ENCODE data around the gene FHL5. TPM values are rescaled to one million over a fixed set of nuclear protein-coding genes. Genes with fewer than 3 reads are reported as not detected.
"Not testable (repeated sequence)": the region's sequence is repeated elsewhere in the genome, so short reads cannot be mapped to it uniquely, and the experiment has no call there.

FHL5 gene
- total and polyA plus RNA-seq, 2 donors (not counting 3 experiments of a cell fraction or from before 2014, with no cell fraction given): not detected

- Histone ChIP-seq H3K4me2 (ENCODE audit: insufficient read depth, low read length) (no peak overlapping the region), H3K4me1 (ENCODE audit: control insufficient read depth, extremely low read depth, insufficient read depth, low read length) (no peaks in the 10 kb centered on the region), H3K9me1 (replicated peaks; ENCODE audit: control insufficient read depth, extremely low read depth, insufficient read depth, low read length) (no peaks in the 10 kb centered on the region), H3K9ac (replicated peaks; ENCODE audit: extremely low read depth, insufficient read depth, low read length) (no peak overlapping the region), H3K4me3 (replicated peaks in 1 of 3; ENCODE audit: insufficient read depth in 1 of 3, low read depth in 1 of 3, low read length in 3 of 3) (no peak overlapping the region), H3K79me2 (ENCODE audit: control insufficient read depth, insufficient read depth, low read length) (no peaks in the 10 kb centered on the region), H3K27ac (ENCODE audit: insufficient read depth, low read depth, low read length) (no peak overlapping the region), H3K36me3 (ENCODE audit: control insufficient read depth in 2 of 2, extremely low read depth in 1 of 2, insufficient read depth in 2 of 2, low read length in 2 of 2) (peaks cover 4 to 10% of the 10 kb centered on the region in 2 experiments), H3K9me3 (replicated peaks; ENCODE audit: control insufficient read depth, insufficient read depth, low read length) (no peaks in the 10 kb centered on the region), H3K27me3 (ENCODE audit: control insufficient read depth in 2 of 2, insufficient read depth in 2 of 2, low read length in 2 of 2) (no peaks in the 10 kb centered on the region), H2AFZ (ENCODE audit: low read depth, low read length) (no peak overlapping the region), H4K20me1 (replicated peaks; ENCODE audit: control insufficient read depth, extremely low read depth, insufficient read depth, low read length) (no peaks in the 10 kb centered on the region)
- ChIA-PET CTCF (interaction anchor here (1.9 kb wide), 1 partner anchor 9 kb away, joined by 7 read pairs; no protein-coding TSS in a partner anchor), POLR2A (no interaction called here)
- no TSS peak for BruUV-seq (replicated peaks)
- DNase-seq (ENCODE audit: low read depth, low spot score) (no peak), FAIRE-seq (no peak)
- intact Hi-C loops (cut with micrococcal nuclease) (no loop called here), dilution Hi-C loops (cut with MboI; ENCODE audit: extremely low pct_ligation_motif_present, low sequenced_read_pairs) (no loop called here)
- TF ChIP-seq CTCF (IDR thresholded peaks at IDR 0.05; ENCODE audit: extremely low read depth in 1 of 2, insufficient read depth in 1 of 2, low read depth in 1 of 2, low read length in 2 of 2) (no peak), MYC (IDR thresholded peaks at IDR 0.05; ENCODE audit: low read depth, low read length) (no peak), POLR2AphosphoS5 (IDR thresholded peaks at IDR 0.05; ENCODE audit: insufficient read depth, low read depth, low read length) (no peak), JUN (IDR thresholded peaks at IDR 0.05; ENCODE audit: borderline replicate concordance, insufficient read depth, insufficient read length, low read depth) (no peak), POLR2A (IDR thresholded peaks at IDR 0.05; ENCODE audit: low read depth, low read length) (no peak), FOS (IDR thresholded peaks at IDR 0.05; ENCODE audit: borderline replicate concordance, insufficient read depth, low read length) (no peak), EZH2 (IDR thresholded peaks at IDR 0.05; ENCODE audit: borderline replicate concordance, low read depth, low read length, severe bottlenecking) (no peak), MAX (IDR thresholded peaks at IDR 0.05; ENCODE audit: insufficient read depth, insufficient read length) (no peak), GATA2 (IDR thresholded peaks at IDR 0.05; ENCODE audit: insufficient read depth, insufficient read length, low read depth, low read length) (no peak)
Measured at GRCh38 chr6:96554558-96554957, 8.4 kb upstream of the FHL5 start.

- H3K9me1 ChIP-seq (replicated peaks; ENCODE audit: control insufficient read depth, extremely low read depth, insufficient read depth, low read length); H2AFZ ChIP-seq (ENCODE audit: low read depth, low read length); H3K9me3 ChIP-seq (replicated peaks; ENCODE audit: control insufficient read depth, insufficient read depth, low read length); dilution Hi-C loops (cut with MboI; ENCODE audit: extremely low pct_ligation_motif_present, low sequenced_read_pairs); H3K4me2 ChIP-seq (ENCODE audit: insufficient read depth, low read length); H4K20me1 ChIP-seq (replicated peaks; ENCODE audit: control insufficient read depth, extremely low read depth, insufficient read depth, low read length); intact Hi-C loops (cut with micrococcal nuclease); H3K4me1 ChIP-seq (ENCODE audit: control insufficient read depth, extremely low read depth, insufficient read depth, low read length); H3K4me3 ChIP-seq (replicated peaks in 1 of 3; ENCODE audit: insufficient read depth in 1 of 3, low read depth in 1 of 3, low read length in 3 of 3); CTCF ChIA-PET; H3K79me2 ChIP-seq (ENCODE audit: control insufficient read depth, insufficient read depth, low read length); POLR2A ChIA-PET; H3K36me3 ChIP-seq (ENCODE audit: control insufficient read depth in 2 of 2, extremely low read depth in 1 of 2, insufficient read depth in 2 of 2, low read length in 2 of 2); H3K9ac ChIP-seq (replicated peaks; ENCODE audit: extremely low read depth, insufficient read depth, low read length); DNase-seq (ENCODE audit: low read depth, low spot score); FAIRE-seq; H3K27me3 ChIP-seq (ENCODE audit: control insufficient read depth in 2 of 2, insufficient read depth in 2 of 2, low read length in 2 of 2); BruUV-seq (replicated peaks); H3K27ac ChIP-seq (ENCODE audit: insufficient read depth, low read depth, low read length): not testable (repeated sequence)
Measured at GRCh38 chr6:96559740-96560139, 3.2 kb upstream of the FHL5 start.
